Activated CD8-positive, alpha-beta memory T cell treated with anti-CD3 and anti-CD28 coated beads for 36 hours (primary cell): ENCODE measurements around the gene FCRL1. TPM values are rescaled to one million over a fixed set of nuclear protein-coding genes. Genes with fewer than 3 reads are reported as not detected.

Source experiments
- CTCF ChIA-PET: fragments of 350-600 bp; sonication (Branson Sonifier 250); formaldehyde crosslinking; loops from one replicate; lab custom pipeline; 2021; ENCODE audit warnings: antibody characterized with exemption; lab: Charles Lee
- POLR2A ChIA-PET: fragments of 350-600 bp; sonication (Branson Sonifier 250); formaldehyde crosslinking; loops from one replicate; lab custom pipeline; 2021; ENCODE audit warnings: antibody characterized with exemption; lab: Charles Lee
- total RNA-seq, 2 experiments: library from RNA; stranded (reverse); gene quantifications; one replicate each; pipeline ENCODE4 v1.2.3, GENCODE V29; 2021

Gene FCRL1
- total RNA-seq, 2 experiments from 2014 or later, result not detected

DNA sequence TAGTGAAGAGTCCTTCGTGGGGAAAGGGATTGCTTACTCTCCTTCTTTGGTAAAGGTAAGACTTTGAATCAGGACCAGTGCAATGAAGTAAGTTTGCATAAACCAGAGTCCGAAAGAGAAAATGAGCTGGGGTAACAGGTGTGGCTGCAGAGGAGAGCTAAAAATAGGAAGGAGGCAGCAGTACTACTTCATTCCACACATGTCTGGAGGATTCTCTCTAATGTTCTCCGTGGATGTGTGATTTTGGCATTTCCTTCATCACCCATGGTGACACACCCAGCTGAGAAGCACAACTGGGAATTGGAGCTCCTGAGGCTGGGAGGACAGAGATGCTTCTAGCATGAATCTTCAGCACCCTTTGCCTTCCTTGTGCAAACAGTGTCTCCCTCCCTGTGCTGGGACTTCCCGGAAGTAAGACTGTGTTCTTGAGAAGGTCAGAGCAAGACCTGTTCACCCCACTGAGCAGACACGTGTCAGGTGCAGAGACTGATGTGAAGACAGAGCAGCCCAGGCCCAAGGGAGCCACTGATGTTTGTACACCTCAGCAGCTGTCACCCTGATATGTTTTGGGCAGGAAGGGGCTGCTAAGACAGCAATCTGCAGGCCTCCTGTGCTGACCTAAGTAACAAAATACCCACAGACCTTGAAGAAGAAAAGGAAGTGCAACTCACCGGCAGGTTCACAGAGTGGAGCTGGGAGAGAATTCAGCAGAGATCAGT lies 13.3 kb downstream of the FCRL1 start:
- CTCF ChIA-PET, result no interaction called here
- POLR2A ChIA-PET, result no interaction called here

DNA sequence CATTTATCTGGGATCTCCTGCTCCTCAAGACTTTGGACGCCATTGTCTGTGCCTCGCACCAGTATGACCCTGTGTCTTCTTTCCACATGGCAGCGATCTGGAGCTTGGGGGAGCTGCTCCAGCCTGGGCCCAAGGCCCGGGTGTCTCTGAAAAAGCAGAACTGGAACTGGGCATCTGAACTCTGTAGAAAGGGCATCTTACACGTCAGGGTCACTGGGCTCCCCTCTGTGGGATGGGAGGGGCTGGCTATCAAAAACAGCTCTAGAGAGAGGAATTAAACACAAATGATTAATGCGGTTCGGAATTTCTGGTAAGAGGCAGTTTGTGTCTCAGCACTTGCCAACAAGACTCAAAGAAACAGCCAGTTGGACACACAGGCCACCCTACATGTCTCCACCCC lies 16.1 kb downstream of the FCRL1 start:
- POLR2A ChIA-PET, result no interaction called here
- CTCF ChIA-PET, result no interaction called here

GRCh38 chr1:157799996-157800395 lies 19.9 kb downstream of the FCRL1 start:
- CTCF ChIA-PET, result no interaction called here
- POLR2A ChIA-PET, result no interaction called here

DNA sequence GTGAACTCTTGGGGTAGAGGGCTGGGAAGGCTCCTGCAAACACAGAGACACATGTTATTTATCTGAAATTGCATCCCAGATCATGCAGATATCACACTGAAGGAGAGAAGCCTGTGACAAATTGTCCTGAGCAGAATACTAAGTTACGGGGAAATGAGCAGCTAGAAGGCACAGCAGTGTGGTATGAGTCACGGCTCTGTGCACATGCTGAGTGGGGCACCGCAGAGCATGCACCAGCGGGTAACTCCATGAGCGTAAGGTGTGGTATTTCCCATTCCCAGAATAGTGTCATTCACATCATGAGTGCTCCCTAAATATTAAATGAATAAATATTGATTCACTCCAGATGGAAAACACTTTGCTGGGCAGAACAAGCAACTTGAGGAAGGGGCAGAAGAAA lies 21.7 kb downstream of the FCRL1 start:
- ChIA-PET POLR2A (no interaction called here), CTCF (no interaction called here)

DNA sequence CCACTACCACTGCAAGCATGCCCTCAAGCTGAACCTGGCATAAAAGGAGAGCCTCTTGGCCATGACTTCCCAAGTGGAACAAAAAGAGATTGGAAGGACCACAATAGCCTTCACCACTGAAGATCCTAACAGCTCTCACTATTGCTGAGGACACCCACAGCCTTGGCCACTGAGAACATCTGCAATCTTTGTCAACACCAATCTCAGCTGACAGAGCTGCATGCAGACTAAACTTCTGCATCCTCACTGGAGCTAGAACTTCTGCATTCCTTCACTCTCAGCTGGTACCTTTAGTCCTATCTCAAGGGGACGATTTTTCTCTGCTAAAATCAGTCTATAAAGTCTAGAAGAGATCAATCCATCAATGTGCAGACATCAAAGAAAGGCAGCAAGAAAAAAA lies 34.7 kb downstream of the FCRL1 start:
- ChIA-PET CTCF (no interaction called here), POLR2A (no interaction called here)

GRCh38 chr1:157784801-157785200 lies 35.1 kb downstream of the FCRL1 start:
- POLR2A ChIA-PET, result no interaction called here
- CTCF ChIA-PET, result no interaction called here

DNA sequence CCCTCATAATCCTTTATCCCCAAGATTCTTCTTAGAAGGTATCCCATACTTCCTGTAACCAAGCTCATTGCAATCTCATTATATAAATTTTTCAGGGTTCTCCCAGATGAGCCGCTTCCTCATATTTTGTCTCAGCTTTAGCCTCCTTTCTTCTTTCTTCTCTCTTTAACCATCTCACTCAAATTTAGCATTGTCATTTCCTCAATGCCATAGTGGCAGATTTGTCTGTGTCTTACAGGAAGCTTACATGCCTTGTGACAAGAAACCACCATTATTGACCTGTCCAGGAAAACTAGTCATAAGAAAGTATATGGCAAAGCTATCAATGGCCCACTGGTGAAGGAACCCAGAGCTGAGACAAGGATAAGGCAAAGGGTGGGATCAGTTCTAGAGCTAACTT lies 37.0 kb downstream of the FCRL1 start:
- ChIA-PET CTCF (no interaction called here), POLR2A (no interaction called here)

- ChIA-PET POLR2A (no interaction called here), CTCF (no interaction called here)
These were observed 38.9 kb downstream of the FCRL1 start for GRCh38 chr1:157781048-157781447.

DNA sequence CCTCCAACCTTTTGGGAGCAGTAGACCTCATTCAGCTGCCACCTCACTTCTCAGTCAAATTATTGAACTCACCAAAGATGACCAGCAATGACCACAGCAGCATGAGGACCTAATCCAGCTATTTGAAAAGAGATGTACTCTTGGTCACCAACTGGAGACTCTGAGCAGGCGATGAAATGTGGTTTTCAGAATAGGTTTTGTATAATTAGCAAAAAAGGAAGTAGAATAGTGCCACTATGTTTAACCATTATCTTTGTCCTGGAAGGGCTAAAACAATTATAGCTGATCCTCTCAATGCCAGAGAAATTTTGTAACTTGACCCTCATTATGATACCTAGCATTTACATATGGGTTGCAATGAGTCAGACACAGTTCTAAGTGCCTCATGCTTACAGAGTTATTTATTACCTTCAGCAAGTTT lies 42.9 kb downstream of the FCRL1 start, which contains the start of gene FCRL2:
Gene FCRL2, minus strand, starts transcription at position 162 of the 421 bp plus-strand sequence. Its CDS starts 59 bp downstream, at position 103.
- CTCF ChIA-PET, result no interaction called here
- POLR2A ChIA-PET, result no interaction called here

- CTCF ChIA-PET, result no interaction called here
- POLR2A ChIA-PET, result no interaction called here
These were observed 44.6 kb downstream of the FCRL1 start for GRCh38 chr1:157775101-157775870.

DNA sequence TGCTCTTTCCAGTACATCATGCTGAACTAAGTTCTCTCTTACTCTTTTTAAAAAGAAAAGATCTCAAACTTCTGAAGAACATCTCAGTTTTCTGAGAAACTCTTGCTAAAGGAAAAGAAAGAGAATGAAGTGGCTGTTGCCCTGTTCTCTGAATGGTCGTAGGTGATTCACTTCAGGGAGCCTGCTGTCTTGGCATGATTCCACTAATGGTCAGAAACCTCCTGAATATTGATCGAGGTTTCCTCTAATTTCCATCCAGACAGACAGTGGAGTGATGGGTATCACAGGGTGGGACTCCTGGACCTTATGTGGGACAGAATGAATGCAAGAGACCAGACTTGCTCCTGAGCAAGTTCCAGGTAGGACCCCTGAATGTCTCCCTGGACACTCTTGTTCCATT lies 45.5 kb downstream of the FCRL1 start:
- CTCF ChIA-PET, result no interaction called here
- POLR2A ChIA-PET, result no interaction called here

- ChIA-PET POLR2A (no interaction called here), CTCF (no interaction called here)
These were observed 46.2 kb downstream of the FCRL1 start for GRCh38 chr1:157773493-157774350.

GRCh38 chr1:157771661-157772425 lies 48.1 kb downstream of the FCRL1 start:
- CTCF ChIA-PET, result no interaction called here
- POLR2A ChIA-PET, result no interaction called here

DNA sequence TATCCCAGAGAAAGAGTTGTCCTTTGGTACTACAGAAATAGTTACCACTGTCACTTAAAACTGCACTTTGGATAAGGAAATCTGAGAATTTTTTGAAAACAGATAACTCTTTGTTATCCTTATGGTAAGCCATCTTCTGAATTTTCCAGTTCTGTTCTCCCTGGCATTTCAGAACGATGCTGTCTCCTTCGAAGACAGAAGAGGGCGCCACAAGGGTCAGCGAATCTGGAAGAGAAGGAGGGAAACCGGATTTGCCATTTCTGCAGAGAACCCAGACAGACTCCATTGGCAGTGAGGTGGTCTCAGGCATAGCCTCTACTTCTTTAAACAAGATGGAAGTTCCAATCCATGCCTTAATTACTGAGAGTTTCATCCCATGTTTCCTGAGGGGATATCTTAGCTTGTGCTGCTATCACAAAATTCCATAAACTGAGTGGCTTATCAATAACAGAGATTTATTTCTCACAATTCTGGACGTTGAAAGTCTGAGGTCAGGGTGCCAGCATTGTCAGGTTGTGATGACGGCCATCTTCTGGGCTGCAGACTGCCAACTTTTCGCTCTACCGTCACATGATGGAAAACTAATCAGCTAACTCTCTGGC lies 49.4 kb downstream of the FCRL1 start:
- ChIA-PET CTCF (no interaction called here), POLR2A (no interaction called here)

DNA sequence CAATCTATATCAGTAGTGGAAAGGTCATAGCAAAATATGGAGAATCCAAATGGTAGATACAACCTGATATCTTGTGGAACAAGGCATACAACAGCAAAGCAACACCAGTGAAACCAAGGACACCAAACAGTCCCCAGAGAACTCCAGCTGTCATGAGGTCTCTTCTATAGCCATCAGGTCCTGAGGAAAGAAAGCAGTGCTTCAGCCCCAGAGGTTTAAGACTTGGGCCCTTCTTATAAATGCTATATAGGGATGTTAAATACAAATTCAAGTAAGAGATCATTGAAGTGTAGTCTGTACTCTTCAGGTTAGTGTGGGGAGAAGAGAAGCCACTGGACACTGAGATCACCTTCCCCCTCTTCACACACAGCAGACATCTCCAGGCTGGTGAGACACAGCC lies 53.1 kb downstream of the FCRL1 start:
- CTCF ChIA-PET, result no interaction called here

DNA sequence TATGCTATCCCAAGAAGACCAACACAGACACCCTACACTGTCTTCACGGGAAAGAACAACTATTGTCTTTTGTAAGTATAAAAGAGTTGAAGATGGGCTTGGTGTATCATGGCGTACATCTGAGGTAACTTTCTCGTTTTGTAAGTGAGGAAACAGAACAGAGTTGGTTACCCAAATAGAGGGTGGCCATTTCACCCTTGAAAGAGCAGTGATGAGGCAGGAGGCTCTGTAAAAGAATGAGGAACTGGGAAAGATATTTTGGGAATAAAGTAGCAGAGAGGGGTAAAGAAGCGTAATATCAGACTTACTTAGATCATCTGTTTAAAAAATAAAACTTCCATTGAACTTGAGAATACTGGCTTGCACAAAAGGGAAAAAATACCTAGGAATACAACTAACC lies 61.9 kb downstream of the FCRL1 start:
- POLR2A ChIA-PET, result no interaction called here
- CTCF ChIA-PET, result no interaction called here

More for the DNA sequence above, 53.1 kb downstream of the FCRL1 start:
- POLR2A ChIA-PET, result no interaction called here

DNA sequence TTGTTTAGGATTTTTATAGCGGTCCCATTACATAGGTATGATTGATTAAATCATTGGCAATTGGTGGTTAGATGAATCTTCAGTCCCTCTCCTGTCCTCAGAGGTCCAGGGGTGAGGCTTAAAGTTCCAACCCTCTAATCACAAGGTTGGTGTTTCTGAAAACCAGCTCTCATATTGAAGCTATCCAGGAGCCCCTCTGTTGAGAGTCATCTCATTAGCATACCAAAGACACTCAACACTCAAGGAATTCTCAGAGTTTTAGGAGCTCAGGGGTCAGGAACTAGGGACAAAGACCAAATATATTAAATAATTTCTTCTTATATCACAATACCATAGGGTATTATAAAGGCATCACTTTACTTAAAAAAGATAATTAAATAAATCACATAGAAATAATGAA lies 66.3 kb downstream of the FCRL1 start:
- ChIA-PET CTCF (no interaction called here), POLR2A (no interaction called here)

DNA sequence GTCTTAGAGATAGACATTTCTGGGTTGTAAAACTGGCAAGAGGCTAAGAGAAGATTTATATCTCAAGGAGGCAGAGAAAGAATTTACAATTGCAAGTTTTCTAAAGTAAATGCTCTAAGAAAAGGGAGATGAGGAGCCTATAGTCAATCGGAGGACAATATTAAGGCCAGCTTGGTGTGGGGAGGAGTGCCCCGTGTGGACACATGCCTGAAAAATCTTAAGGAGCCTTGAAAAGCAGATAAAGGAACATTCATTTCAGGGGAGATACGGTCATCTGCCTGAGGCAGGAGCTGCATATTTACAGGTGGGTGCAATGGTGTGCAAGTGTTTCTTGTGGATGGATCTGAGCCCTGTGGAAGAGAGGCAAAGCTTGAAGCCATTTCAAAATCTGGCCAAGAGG lies 68.6 kb downstream of the FCRL1 start:
- ChIA-PET POLR2A (no interaction called here), CTCF (no interaction called here)

- ChIA-PET CTCF (no interaction called here), POLR2A (no interaction called here)
These were observed 71.6 kb downstream of the FCRL1 start for GRCh38 chr1:157748262-157748817.
